ENCODE data around the gene KCNQ2. TPM values are rescaled to one million over a fixed set of nuclear protein-coding genes. Genes with fewer than 3 reads are reported as not detected.

Gene KCNQ2
- total RNA-seq (1 to 10 TPM in 4 of 6 donors, under 1 TPM in 2; 0.54 to 2.1 (median 1.4) TPM), polyA plus RNA-seq (10 to 100 TPM in 1 of 2 donors, 1 to 10 TPM in 1; 5.8 to 12.5 TPM)

GRCh38 chr20:63471981-63472831 is at the start of gene KCNQ2:
Gene KCNQ2 (minus strand): TSS chr20:63472655. CDS start chr20:63472463, 192 bp downstream.
- FAIRE-seq (no peak), ATAC-seq (peak in 1 of 4 donors; percentile 56), DNase-seq (no peak)
- peaks cover 0 to 6% (median 5%) of the 10 kb centered on the region in 3 donors for H3K4me1 ChIP-seq
- no peak within 1 kb of the TSS for H3K27ac ChIP-seq
- H3K27me3 ChIP-seq = peaks cover 0 to 28% (median 4%) of the 10 kb centered on the region in 4 donors
- WGBS, 2 donors = 1% methylated on average over 75 to 110 of the region's 111 CpGs
- H3K9me3 ChIP-seq = no peaks in the 10 kb centered on the region
- H3K4me3 ChIP-seq = peak within 1 kb of the TSS in 2 of 4 donors; percentile 20 to 39
- TF ChIP-seq CTCF (IDR thresholded peaks at IDR 0.05) = no peak
- intact Hi-C loops (cut with DNase I) = no loop called here
- no peaks in the 10 kb centered on the region for H3K36me3 ChIP-seq

- H3K4me1 ChIP-seq = peaks cover 6 to 8% (median 7%) of the 10 kb centered on the region in 3 donors
- peak overlapping the region in 2 of 4 donors; percentile 90 to 99 for H3K27ac ChIP-seq
- TF ChIP-seq CTCF (IDR thresholded peaks at IDR 0.05) = no peak
- peak overlapping the region; percentile 70 to 91 (median 84) for H3K4me3 ChIP-seq
- H3K9me3 ChIP-seq = no peaks in the 10 kb centered on the region
- intact Hi-C loops (cut with DNase I) = no loop called here
- peak in 4 of 6 donors; percentile 43 to 86 (median 56) for DNase-seq
- no peak for ATAC-seq
- H3K27me3 ChIP-seq = no peaks in the 10 kb centered on the region
- FAIRE-seq = no peak
- whole genome bisulfite sequencing, 2 donors = 30 to 42% methylated on average over 23 of the region's 23 CpGs
- no peaks in the 10 kb centered on the region for H3K36me3 ChIP-seq
These were observed 49.1 kb upstream of the KCNQ2 start for GRCh38 chr20:63521602-63522001.

GRCh38 chr20:63520934-63521601 is 48.6 kb upstream of the KCNQ2 start:
- Histone ChIP-seq H3K27me3 (no peaks in the 10 kb centered on the region), H3K4me3 (peak overlapping the region; percentile 70 to 91 (median 84)), H3K36me3 (no peaks in the 10 kb centered on the region), H3K9me3 (no peaks in the 10 kb centered on the region), H3K27ac (peak overlapping the region; percentile 90 to 99 (median 99)), H3K4me1 (peaks cover 6 to 8% (median 7%) of the 10 kb centered on the region in 3 donors)
- FAIRE-seq (no peak), ATAC-seq (peak; percentile 71 to 81 (median 79)), DNase-seq (peak; percentile 82 to 96 (median 87))
- TF ChIP-seq CTCF (IDR thresholded peaks at IDR 0.05) = no peak
- intact Hi-C loops (cut with DNase I) = no loop called here
- WGBS, 2 donors = 1% methylated on average over 32 to 68 of the region's 68 CpGs

- Histone ChIP-seq H3K27ac (peak within 1 kb of the TSS; percentile 90 to 99 (median 99)), H3K4me3 (peak within 1 kb of the TSS; percentile 70 to 91 (median 84)), H3K27me3 (no peaks in the 10 kb centered on the region), H3K9me3 (no peaks in the 10 kb centered on the region), H3K36me3 (no peaks in the 10 kb centered on the region), H3K4me1 (peaks cover 6 to 8% (median 7%) of the 10 kb centered on the region in 3 donors)
- intact Hi-C loops (cut with DNase I) = no loop called here
- peak; percentile 88 to 90 (median 88) for ATAC-seq
- WGBS, 2 donors = 0 to 1% methylated on average over 43 to 64 of the region's 64 CpGs
- DNase-seq = peak; percentile 73 to 97 (median 88)
- FAIRE-seq = no peak
- TF ChIP-seq CTCF (IDR thresholded peaks at IDR 0.05) = no peak
These were observed 48.1 kb upstream of the KCNQ2 start, which contains the start of gene PPDPF for GRCh38 chr20:63520504-63520933. Gene PPDPF (plus strand): TSS chr20:63520765. CDS start chr20:63521309, 544 bp downstream.
